ENCODE measurements around the gene TBC1D7. TPM values are rescaled to one million over a fixed set of nuclear protein-coding genes. Genes with fewer than 3 reads are reported as not detected.

Gene TBC1D7
- total and polyA plus RNA-seq, 2 donors (not counting 1 experiment from before 2014, with no cell fraction given) = 21.5 to 22.3 TPM

- no peaks in the 10 kb centered on the region for H3K27me3 ChIP-seq (replicated peaks in 1 of 4; ENCODE audit: control extremely low read depth in 1 of 4, control insufficient read depth in 3 of 4, insufficient read depth in 4 of 4, low read length in 3 of 4)
- no peaks in the 10 kb centered on the region for H3K9me3 ChIP-seq (ENCODE audit: control extremely low read depth in 1 of 3, control insufficient read depth in 2 of 3, insufficient read depth in 1 of 3, low read length in 2 of 3)
- no peak overlapping the region for H3K4me2 ChIP-seq (replicated peaks; ENCODE audit: low read depth, low read length, poor library complexity, severe bottlenecking)
- no peaks in the 10 kb centered on the region for H3K79me2 ChIP-seq (ENCODE audit: control insufficient read depth, insufficient read depth, low read length)
- DNase-seq (no peak), ATAC-seq (ENCODE audit: low read depth) (no peak)
- Mint-ChIP-seq H3K4me3 (no peak overlapping the region), H3K27ac (no peak overlapping the region), H3K4me1 (peaks cover 13% of the 10 kb centered on the region), H3K27me3 (no peaks in the 10 kb centered on the region), H3K9me3 (ENCODE audit: insufficient read depth) (no peaks in the 10 kb centered on the region)
- TF ChIP-seq CTCF (IDR thresholded peaks at IDR 0.05) (no peak), EZH2 (IDR thresholded peaks at IDR 0.05; ENCODE audit: borderline replicate concordance, insufficient read depth, low read depth, low read length, poor library complexity, severe bottlenecking) (no peak)
- intact Hi-C loops (cut with micrococcal nuclease) = no loop called here
- no peaks in the 10 kb centered on the region for H3K36me3 ChIP-seq (replicated peaks in 1 of 2; ENCODE audit: control extremely low read depth in 1 of 2, control insufficient read depth in 1 of 2, extremely low read depth in 1 of 2, insufficient read depth in 2 of 2, low read length in 1 of 2)
- no peak overlapping the region for H3K9ac ChIP-seq (ENCODE audit: low read length)
- no peak overlapping the region for H2AFZ ChIP-seq (ENCODE audit: insufficient read depth, low read depth, low read length, poor library complexity, severe bottlenecking)
- H4K20me1 ChIP-seq (ENCODE audit: control insufficient read depth, insufficient read depth, low read length, poor library complexity, severe bottlenecking) = no peaks in the 10 kb centered on the region
- no peak overlapping the region for H3K4me3 ChIP-seq (ENCODE audit: control extremely low read depth in 1 of 5, extremely low read depth in 1 of 5, insufficient read depth in 1 of 5, low read depth in 2 of 5, low read length in 4 of 5)
- no peak overlapping the region for H3K27ac ChIP-seq (ENCODE audit: low read length in 2 of 2)
- H3K4me1 ChIP-seq (ENCODE audit: control insufficient read depth in 2 of 2, insufficient read depth in 2 of 2, low read length in 2 of 2) = peaks cover 6 to 11% of the 10 kb centered on the region in 2 donors
- CTCF ChIA-PET = interaction anchor here (1.1 to 2.2 kb wide), 4 partner anchors 9 to 35 kb away, joined by 4 to 6 read pairs (median 4); no protein-coding TSS in a partner anchor
- WGBS (ENCODE audit: insufficient coverage) = 98% methylated on average over 5 of the region's 8 CpGs
- POLR2A ChIA-PET = no interaction called here
These were observed 20.2 kb upstream of the TBC1D7 start for GRCh38 chr6:13348334-13349113.

GRCh38 chr6:13346245-13346644 is 17.9 kb upstream of the TBC1D7 start:
- Histone ChIP-seq H3K36me3 (replicated peaks in 1 of 2; ENCODE audit: control extremely low read depth in 1 of 2, control insufficient read depth in 1 of 2, extremely low read depth in 1 of 2, insufficient read depth in 2 of 2, low read length in 1 of 2) (no peaks in the 10 kb centered on the region), H3K9me3 (ENCODE audit: control extremely low read depth in 1 of 3, control insufficient read depth in 2 of 3, insufficient read depth in 1 of 3, low read length in 2 of 3) (peaks cover 0 to 8% (median 7%) of the 10 kb centered on the region in 3 donors), H3K79me2 (ENCODE audit: control insufficient read depth, insufficient read depth, low read length) (no peaks in the 10 kb centered on the region), H3K9ac (ENCODE audit: low read length) (no peak overlapping the region), H3K4me2 (replicated peaks; ENCODE audit: low read depth, low read length, poor library complexity, severe bottlenecking) (no peak overlapping the region), H3K27ac (ENCODE audit: low read length in 2 of 2) (no peak overlapping the region), H3K4me3 (ENCODE audit: control extremely low read depth in 1 of 5, extremely low read depth in 1 of 5, insufficient read depth in 1 of 5, low read depth in 2 of 5, low read length in 4 of 5) (no peak overlapping the region), H3K27me3 (replicated peaks in 1 of 4; ENCODE audit: control extremely low read depth in 1 of 4, control insufficient read depth in 3 of 4, insufficient read depth in 4 of 4, low read length in 3 of 4) (no peaks in the 10 kb centered on the region), H3K4me1 (ENCODE audit: control insufficient read depth in 2 of 2, insufficient read depth in 2 of 2, low read length in 2 of 2) (no peaks in the 10 kb centered on the region), H4K20me1 (ENCODE audit: control insufficient read depth, insufficient read depth, low read length, poor library complexity, severe bottlenecking) (no peaks in the 10 kb centered on the region), H2AFZ (ENCODE audit: insufficient read depth, low read depth, low read length, poor library complexity, severe bottlenecking) (no peak overlapping the region)
- intact Hi-C loops (cut with micrococcal nuclease) = no loop called here
- ChIA-PET POLR2A (no interaction called here), CTCF (interaction anchor here (0.9 kb wide), 1 partner anchor 9 kb away, joined by 3 read pairs; no protein-coding TSS in a partner anchor)
- H3K4me3 Mint-ChIP-seq = no peak overlapping the region
- TF ChIP-seq CTCF (IDR thresholded peaks at IDR 0.05) (no peak), EZH2 (IDR thresholded peaks at IDR 0.05; ENCODE audit: borderline replicate concordance, insufficient read depth, low read depth, low read length, poor library complexity, severe bottlenecking) (no peak)
- no peaks in the 10 kb centered on the region for H3K27me3 Mint-ChIP-seq
- peaks cover 3% of the 10 kb centered on the region for H3K9me3 Mint-ChIP-seq (ENCODE audit: insufficient read depth)
- no peak for ATAC-seq (ENCODE audit: low read depth)
- no peak for DNase-seq
- WGBS (ENCODE audit: insufficient coverage) = 100% methylated on average over 1 of the region's 5 CpGs
- no peak overlapping the region for H3K27ac Mint-ChIP-seq
- H3K4me1 Mint-ChIP-seq = peaks cover 3% of the 10 kb centered on the region

Measured in B cell (primary cell).